Duodenal mucosa (tissue), 2 donors: ENCODE data around the gene SDK1.
"Not testable (repeated sequence)": the region's sequence is repeated elsewhere in the genome, so short reads cannot be mapped to it uniquely, and the experiment has no call there.

Experiments used
- H3K27ac ChIP-seq: one replicate; pipeline ENCODE4 v1.7.0; 2013; ENCODE audit warnings: low read depth, low read length
- H3K27me3 ChIP-seq, 2 donors: one replicate each; pipeline ENCODE4 v1.7.0; 2013; ENCODE audit warnings: low read length in 2 of 2, control low read depth in 1 of 2; ENCODE audit not compliant: insufficient read depth in 2 of 2, control insufficient read depth in 1 of 2
- H3K36me3 ChIP-seq, 2 donors: one replicate each; pipeline ENCODE4 v1.7.0; 2013; ENCODE audit warnings: low read length in 2 of 2, control low read depth in 1 of 2; ENCODE audit not compliant: insufficient read depth in 2 of 2, control insufficient read depth in 1 of 2
- H3K4me1 ChIP-seq, 2 donors: one replicate each; pipeline ENCODE4 v1.7.0; 2013; ENCODE audit warnings: low read length in 2 of 2, control low read depth in 1 of 2; ENCODE audit not compliant: insufficient read depth in 2 of 2, control insufficient read depth in 1 of 2
- H3K4me3 ChIP-seq, 2 donors: one replicate each; pipeline ENCODE4 v1.7.0; 2013; ENCODE audit warnings: low read length in 2 of 2, low read depth in 1 of 2
- H3K9ac ChIP-seq, 2 donors: one replicate each; pipeline ENCODE4 v1.7.0; 2013; ENCODE audit warnings: low read length in 2 of 2, low read depth in 1 of 2
- H3K9me3 ChIP-seq, 2 donors: one replicate each; pipeline ENCODE4 v1.7.0; 2013; ENCODE audit warnings: low read length in 2 of 2, control low read depth in 1 of 2; ENCODE audit not compliant: control insufficient read depth in 1 of 2

The SDK1 gene

GRCh38 chr7:3957472-3958108 lies 656.5 kb downstream of the SDK1 start:
- Histone ChIP-seq H3K9ac (no peak overlapping the region), H3K27ac (no peak overlapping the region), H3K4me1 (peaks cover 0 to 5% of the 10 kb centered on the region in 2 donors), H3K9me3 (no peaks in the 10 kb centered on the region), H3K27me3 (no peaks in the 10 kb centered on the region), H3K36me3 (no peaks in the 10 kb centered on the region), H3K4me3 (no peak overlapping the region)

GRCh38 chr7:3958109-3958483 lies 657.0 kb downstream of the SDK1 start:
- Histone ChIP-seq H3K4me3 (no peak overlapping the region), H3K27me3 (no peaks in the 10 kb centered on the region), H3K4me1 (peaks cover 0 to 5% of the 10 kb centered on the region in 2 donors), H3K9ac (no peak overlapping the region), H3K9me3 (no peaks in the 10 kb centered on the region), H3K27ac (no peak overlapping the region), H3K36me3 (no peaks in the 10 kb centered on the region)

DNA sequence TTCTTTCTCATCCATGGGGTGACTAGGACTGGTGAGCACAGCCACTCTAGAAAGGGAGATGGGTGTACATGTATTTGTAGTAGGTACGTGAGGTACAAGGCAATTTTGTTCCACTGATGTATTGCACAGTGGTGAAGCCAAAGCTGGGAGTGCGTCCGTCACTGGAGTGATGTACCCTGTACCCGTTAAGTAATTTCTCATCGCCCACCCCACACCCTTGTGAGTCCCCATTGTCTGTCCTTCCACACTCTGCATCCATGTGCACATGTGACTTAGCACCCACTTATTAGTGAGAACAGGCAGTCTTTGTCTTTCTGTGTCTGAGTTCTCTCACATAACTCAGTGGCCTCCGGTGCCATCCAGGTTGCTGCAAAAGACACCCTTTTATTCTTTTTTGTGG lies 658.3 kb downstream of the SDK1 start:
- Histone ChIP-seq H3K27ac (no peak overlapping the region), H3K9ac (no peak overlapping the region), H3K36me3 (no peaks in the 10 kb centered on the region), H3K4me3 (no peak overlapping the region), H3K9me3 (no peaks in the 10 kb centered on the region), H3K4me1 (peaks cover 0 to 5% of the 10 kb centered on the region in 2 donors), H3K27me3 (no peaks in the 10 kb centered on the region)

DNA sequence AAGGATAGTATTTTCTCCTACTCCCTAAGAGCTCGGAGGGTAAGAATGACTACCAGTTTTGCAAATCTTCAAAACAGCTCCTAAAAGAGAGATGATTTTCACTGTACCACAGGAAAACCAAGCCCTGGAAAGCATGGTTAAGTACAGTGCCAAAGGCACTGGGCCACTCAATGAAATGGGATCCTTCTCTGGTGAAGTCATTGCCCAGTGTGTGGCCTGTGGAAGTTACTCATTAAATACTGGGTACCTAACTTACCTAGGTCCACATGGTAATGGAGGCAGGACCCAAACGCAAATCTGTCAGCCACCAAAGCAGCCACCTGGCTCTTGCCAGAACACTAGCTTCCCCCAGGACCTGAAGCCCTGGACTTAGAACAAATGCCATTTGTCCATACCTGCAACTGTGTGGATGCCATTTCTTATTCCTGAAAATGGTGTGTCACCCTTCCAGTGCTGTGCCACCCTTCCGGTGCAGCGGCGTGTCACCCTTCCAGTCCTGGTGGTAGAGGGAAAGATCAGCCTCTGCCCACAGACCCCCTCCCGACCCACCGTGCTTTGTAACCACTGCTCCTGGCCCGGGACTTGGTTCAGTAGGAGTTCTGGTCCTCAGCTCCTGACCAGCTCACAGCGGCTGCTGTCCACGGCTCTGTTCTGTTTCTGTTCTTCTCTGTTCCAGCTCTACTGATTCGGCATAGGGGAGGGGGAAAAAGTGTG lies 659.2 kb downstream of the SDK1 start:
- Histone ChIP-seq H3K9me3 (no peaks in the 10 kb centered on the region), H3K36me3 (no peaks in the 10 kb centered on the region), H3K9ac (no peak overlapping the region), H3K27me3 (no peaks in the 10 kb centered on the region), H3K27ac (no peak overlapping the region), H3K4me3 (no peak overlapping the region), H3K4me1 (peaks cover 0 to 5% of the 10 kb centered on the region in 2 donors)

DNA sequence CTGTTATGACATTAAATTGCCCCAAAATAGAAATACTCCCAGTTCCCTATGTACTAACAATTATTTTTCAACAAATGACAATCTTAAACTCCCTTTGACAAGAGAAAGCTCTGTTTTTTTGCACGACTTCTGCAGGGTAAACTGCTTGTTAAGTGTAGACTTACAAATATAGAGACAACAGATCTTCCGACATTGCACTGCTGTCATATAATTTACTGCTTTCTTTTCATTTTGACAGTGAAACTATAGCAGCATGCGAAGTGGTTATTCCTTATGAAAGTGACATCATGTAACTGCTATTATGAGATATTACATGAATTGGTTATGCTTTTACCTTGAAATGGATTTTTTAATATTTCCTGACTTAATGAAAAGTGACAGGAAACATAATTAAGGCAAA lies 659.9 kb downstream of the SDK1 start:
- Histone ChIP-seq H3K9me3 (no peaks in the 10 kb centered on the region), H3K4me1 (peaks cover 0 to 1% of the 10 kb centered on the region in 2 donors), H3K4me3 (no peak overlapping the region), H3K36me3 (no peaks in the 10 kb centered on the region), H3K27me3 (no peaks in the 10 kb centered on the region), H3K27ac (no peak overlapping the region), H3K9ac (no peak overlapping the region)

DNA sequence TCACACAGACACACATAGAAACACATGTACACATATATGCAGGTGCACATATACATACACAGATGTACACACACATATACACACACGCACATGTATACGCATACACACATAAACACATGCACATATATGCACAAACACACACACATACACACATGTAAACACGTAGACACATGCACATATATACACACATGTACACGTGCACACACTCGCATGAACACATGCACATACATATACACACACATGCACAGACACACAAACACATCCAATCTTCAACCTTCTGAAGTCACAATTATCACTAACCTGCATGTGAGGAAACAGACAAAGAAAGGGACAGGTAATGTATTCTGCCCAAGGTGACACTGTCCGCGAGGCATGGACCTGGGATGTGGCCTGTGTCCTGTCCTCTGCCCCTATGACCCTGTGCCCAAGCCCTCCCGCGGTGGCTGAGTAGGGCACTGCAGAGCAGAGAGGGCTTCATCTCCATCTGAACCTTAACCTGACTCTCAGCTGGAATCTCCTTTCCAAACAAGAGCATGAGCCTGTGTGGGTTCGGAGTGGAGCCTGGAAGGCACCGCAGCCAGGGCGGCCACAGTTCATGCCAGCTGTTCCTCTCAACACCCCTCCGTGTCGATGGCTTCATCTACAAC lies 660.9 kb downstream of the SDK1 start:
- H3K27ac ChIP-seq = no peak overlapping the region
- no peaks in the 10 kb centered on the region for H3K27me3 ChIP-seq
- H3K36me3 ChIP-seq = no peaks in the 10 kb centered on the region
- no peaks in the 10 kb centered on the region for H3K4me1 ChIP-seq
- no peaks in the 10 kb centered on the region for H3K9me3 ChIP-seq
- H3K9ac ChIP-seq = no peak overlapping the region
- no peak overlapping the region for H3K4me3 ChIP-seq

- not testable (repeated sequence) for H3K4me3 ChIP-seq, H3K9me3 ChIP-seq, H3K4me1 ChIP-seq, H3K36me3 ChIP-seq, H3K9ac ChIP-seq, H3K27me3 ChIP-seq, H3K27ac ChIP-seq
Measured at GRCh38 chr7:3963768-3964167, 662.7 kb downstream of the SDK1 start.

- Histone ChIP-seq H3K4me3 (no peak overlapping the region), H3K36me3 (no peaks in the 10 kb centered on the region), H3K27ac (no peak overlapping the region), H3K4me1 (no peaks in the 10 kb centered on the region), H3K27me3 (no peaks in the 10 kb centered on the region), H3K9ac (no peak overlapping the region), H3K9me3 (no peaks in the 10 kb centered on the region)
Measured at GRCh38 chr7:3964980-3965606, 664.0 kb downstream of the SDK1 start.

DNA sequence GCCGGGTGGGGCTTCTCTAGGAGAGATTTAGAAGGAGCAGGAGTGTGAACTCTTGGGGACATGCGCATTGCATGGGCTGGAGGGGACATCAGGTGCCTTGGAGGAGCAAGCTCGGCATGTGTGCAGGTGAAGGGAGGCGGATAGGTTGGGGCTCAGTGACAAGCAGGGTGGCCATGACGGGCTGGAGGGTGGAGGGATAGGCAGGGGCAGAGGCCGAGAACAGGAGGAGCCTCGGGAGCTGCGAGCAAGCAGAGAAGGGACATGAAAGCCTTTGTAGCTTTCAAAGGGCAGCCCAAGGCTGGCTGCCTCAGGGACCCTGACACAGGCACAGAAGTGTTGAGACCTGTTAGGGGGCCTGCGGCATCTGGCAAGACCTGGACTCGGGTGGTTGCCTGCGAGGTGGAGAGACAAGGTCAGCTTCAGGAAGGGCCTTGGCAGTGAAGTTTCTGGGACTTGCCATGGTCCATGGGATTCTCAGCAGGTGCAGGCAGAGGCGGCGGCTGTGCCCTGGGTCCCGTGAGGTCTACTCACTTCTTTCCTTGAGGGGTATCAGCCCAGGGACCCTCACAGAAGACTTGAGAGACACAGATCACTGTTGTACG lies 664.8 kb downstream of the SDK1 start:
- H3K27me3 ChIP-seq = no peaks in the 10 kb centered on the region
- no peak overlapping the region for H3K27ac ChIP-seq
- H3K9me3 ChIP-seq = no peaks in the 10 kb centered on the region
- H3K9ac ChIP-seq = no peak overlapping the region
- H3K36me3 ChIP-seq = no peaks in the 10 kb centered on the region
- no peaks in the 10 kb centered on the region for H3K4me1 ChIP-seq
- no peak overlapping the region for H3K4me3 ChIP-seq

GRCh38 chr7:3968234-3968633 lies 667.2 kb downstream of the SDK1 start:
- H3K4me1 ChIP-seq = no peaks in the 10 kb centered on the region
- H3K27me3 ChIP-seq = no peaks in the 10 kb centered on the region
- H3K9me3 ChIP-seq = no peaks in the 10 kb centered on the region
- no peak overlapping the region for H3K4me3 ChIP-seq
- H3K9ac ChIP-seq = no peak overlapping the region
- no peak overlapping the region for H3K27ac ChIP-seq
- H3K36me3 ChIP-seq = no peaks in the 10 kb centered on the region
